Measurements from ENCODE around the gene CTRB2.
"Not testable (repeated sequence)": the region's sequence is repeated elsewhere in the genome, so short reads cannot be mapped to it uniquely, and the experiment has no call there.

The CTRB2 gene

GRCh38 chr16:75225678-75226515 is 18.9 kb upstream of the CTRB2 start:
- DNase-seq = no peak

GRCh38 chr16:75225092-75225491 is 18.1 kb upstream of the CTRB2 start:
- no peak for DNase-seq

GRCh38 chr16:75224306-75225082 is 17.5 kb upstream of the CTRB2 start:
- no peak for DNase-seq

GRCh38 chr16:75223129-75223528 is 16.2 kb upstream of the CTRB2 start:
- DNase-seq = not testable (repeated sequence)

- no peak for DNase-seq
Measured at GRCh38 chr16:75222271-75222783, 15.4 kb upstream of the CTRB2 start.

- DNase-seq = no peak
Measured at GRCh38 chr16:75219838-75220237, 12.9 kb upstream of the CTRB2 start.

- DNase-seq = no peak
Measured at GRCh38 chr16:75219088-75219487, 12.1 kb upstream of the CTRB2 start.

- DNase-seq = no peak
Measured at GRCh38 chr16:75218256-75219076, 11.5 kb upstream of the CTRB2 start, which contains the start of gene CTRB1. CTRB1 (plus strand) TSS chr16:75218988; CDS start chr16:75219008, 20 bp downstream.

GRCh38 chr16:75217389-75217851 is 10.5 kb upstream of the CTRB2 start:
- DNase-seq = no peak

GRCh38 chr16:75216576-75216975 is 9.6 kb upstream of the CTRB2 start:
- DNase-seq = no peak

GRCh38 chr16:75216127-75216526 is 9.2 kb upstream of the CTRB2 start:
- no peak for DNase-seq

- not testable (repeated sequence) for DNase-seq
Measured at GRCh38 chr16:75211286-75211685, 4.3 kb upstream of the CTRB2 start.

GRCh38 chr16:75209944-75210343 is 3.0 kb upstream of the CTRB2 start:
- no peak for DNase-seq

GRCh38 chr16:75209514-75209913 is 2.6 kb upstream of the CTRB2 start:
- not testable (repeated sequence) for DNase-seq

GRCh38 chr16:75208861-75209505 is 2.0 kb upstream of the CTRB2 start:
- no peak for DNase-seq

GRCh38 chr16:75208242-75208825 is 1.4 kb upstream of the CTRB2 start:
- no peak for DNase-seq

- DNase-seq = no peak
Measured at GRCh38 chr16:75207831-75208230, 870 bp upstream of the CTRB2 start.

GRCh38 chr16:75205961-75206748 is 806 bp downstream of the CTRB2 start:
- DNase-seq = not testable (repeated sequence)

GRCh38 chr16:75205438-75205837 is 1.5 kb downstream of the CTRB2 start:
- DNase-seq = not testable (repeated sequence)

GRCh38 chr16:75204905-75205304 is 2.1 kb downstream of the CTRB2 start:
- DNase-seq = not testable (repeated sequence)

GRCh38 chr16:75204410-75204758 is 2.6 kb downstream of the CTRB2 start:
- DNase-seq = no peak
